DMS114 treated with DMSO at 0.1 percent for 48 hours (cell line): Measurements from ENCODE around the gene TECR.

Source experiments
- DNase-seq: peaks from one replicate; lab custom pipeline; 2025; ENCODE audit not compliant: unreplicated experiment; lab: John Stamatoyannopoulos, UW

Gene TECR

GRCh38 chr19:14507704-14508542, 21.5 kb upstream of the TECR start:
- no peak for DNase-seq

GRCh38 chr19:14510311-14511228, 18.8 kb upstream of the TECR start:
- no peak for DNase-seq

- DNase-seq = no peak
These were observed 18.2 kb upstream of the TECR start for GRCh38 chr19:14511229-14511593.

- DNase-seq = no peak
These were observed 16.9 kb upstream of the TECR start for GRCh38 chr19:14512406-14512961.

GRCh38 chr19:14514215-14514863, 15.1 kb upstream of the TECR start:
- no peak for DNase-seq

GRCh38 chr19:14515501-14516047, 13.8 kb upstream of the TECR start:
- DNase-seq = no peak

GRCh38 chr19:14516048-14516534, 13.3 kb upstream of the TECR start:
- no peak for DNase-seq

- DNase-seq = no peak
These were observed 12.5 kb upstream of the TECR start for GRCh38 chr19:14516746-14517438.

GRCh38 chr19:14517446-14517839, 12.0 kb upstream of the TECR start:
- DNase-seq = no peak

GRCh38 chr19:14517840-14518505, 11.4 kb upstream of the TECR start, which contains the start of gene DNAJB1:
Gene DNAJB1, minus strand, starts transcription at chr19:14518397. Its CDS starts 48 bp downstream, at chr19:14518349.
- DNase-seq = no peak

- no peak for DNase-seq
These were observed 10.0 kb upstream of the TECR start for GRCh38 chr19:14519245-14519859.

- DNase-seq = no peak
These were observed 9.5 kb upstream of the TECR start for GRCh38 chr19:14519860-14520407.

GRCh38 chr19:14520543-14520942, 8.9 kb upstream of the TECR start:
- no peak for DNase-seq

- DNase-seq = no peak
These were observed 3.7 kb upstream of the TECR start for GRCh38 chr19:14525729-14526128.

GRCh38 chr19:14526423-14526822, 3.0 kb upstream of the TECR start:
- DNase-seq = no peak

- no peak for DNase-seq
These were observed 758 bp upstream of the TECR start for GRCh38 chr19:14528419-14529253.

GRCh38 chr19:14530005-14530348, 583 bp downstream of the TECR start:
- DNase-seq = no peak

GRCh38 chr19:14530506-14530905, 1.1 kb downstream of the TECR start:
- DNase-seq = no peak
